Heart right ventricle (tissue), 16 donors: ENCODE measurements around the gene STAU1. TPM values are rescaled to one million over a fixed set of nuclear protein-coding genes. Genes with fewer than 3 reads are reported as not detected.
"Not testable (repeated sequence)": the region's sequence is repeated elsewhere in the genome, so short reads cannot be mapped to it uniquely, and the experiment has no call there.

ENCODE experiments used
- ATAC-seq, 8 donors: fragments of 200-7000 bp; cut with Tn5 transposase; one replicate each; pipeline ENCODE4 v1.9.1; 2020; ENCODE audit warnings: mild to moderate bottlenecking in 8 of 8, moderate library complexity in 8 of 8, moderate number of reproducible peaks in 1 of 8
- DNase-seq, 2 donors: peaks; one replicate each; pipeline ENCODE4 v3.0.0-alpha.2; 2020
- H3K27ac ChIP-seq, 10 donors: fragments of 200-600 bp; sonication (generic) in 2 of 10; one replicate each; pipeline versions ENCODE4 v1.5.0 to v1.8.0; 2020 to 2022; ENCODE audit warnings: mild to moderate bottlenecking in 3 of 10
- H3K27me3 ChIP-seq, 7 donors: fragments of 200-600 bp; one replicate each; pipeline ENCODE4 v1.8.0; 2021 to 2022; ENCODE audit warnings: mild to moderate bottlenecking in 2 of 7
- H3K36me3 ChIP-seq, 9 donors: fragments of 200-600 bp; sonication (generic) in 1 of 9; one replicate each; pipeline versions ENCODE4 v1.5.0 to v1.8.0; 2020 to 2022; ENCODE audit warnings: mild to moderate bottlenecking in 2 of 9
- H3K4me1 ChIP-seq, 9 donors: fragments of 200-600 bp; sonication (generic) in 1 of 9; one replicate each; pipeline versions ENCODE4 v1.5.0 to v1.8.0; 2020 to 2022; ENCODE audit warnings: mild to moderate bottlenecking in 4 of 9
- H3K4me3 ChIP-seq, 10 donors: fragments of 200-600 bp; sonication (generic) in 2 of 10; one replicate each; pipeline versions ENCODE4 v1.5.0 to v1.8.0; 2020 to 2022; ENCODE audit warnings: mild to moderate bottlenecking in 7 of 10, moderate library complexity in 2 of 10
- H3K9me3 ChIP-seq, 11 donors: fragments of 200-600 bp in 10 of 11; sonication (generic) in 2 of 11; one replicate each; pipeline versions ENCODE4 v1.5.0 to v1.8.0; 2013 to 2022; ENCODE audit warnings: mild to moderate bottlenecking in 2 of 11, control low read depth in 1 of 11, moderate library complexity in 1 of 11
- WGBS, 2 donors: extraction: QIAGEN DNeasy Blood & Tissue Kit; methylation state at CpG; one replicate each; pipeline ENCODE4 v1.1.7; 2013; ENCODE audit warnings: inconsistent platforms in 1 of 2; 5-methylcytosine and 5-hydroxymethylcytosine counted together
- intact Hi-C, 10 donors: fragments of 100-400 bp; cut with DNase I; formaldehyde crosslinking; loops; one replicate each; pipeline versions ENCODE4 v1.11.1 to v1.14.2; 2022
- polyA plus RNA-seq, 2 donors: library from polyadenylated mRNA; stranded (reverse); fragments of 200-250 nt; gene quantifications; one replicate each; pipeline ENCODE4 v1.2.3, GENCODE V29; 2013
- total RNA-seq, 10 donors: library from RNA; stranded (reverse); fragmentation: NEBNext Ultra II Directional in 3 of 10; extraction: Animal tissue kit (Norgen Biotek cat#: 25700) in 3 of 10; gene quantifications; one replicate each; pipeline versions ENCODE4 v1.2.1 to v1.2.4, GENCODE V29; 2021 to 2023
- TF ChIP-seq, protein P1 (sequence below), 9 donors: fragments of 200-600 bp; sonication (generic) in 2 of 9; IDR thresholded peaks; one replicate each; pipeline versions ENCODE4 v1.5.0 to v1.8.0; 2021 to 2022; ENCODE audit warnings: antibody characterized with exemption in 9 of 9, mild to moderate bottlenecking in 5 of 9, moderate library complexity in 1 of 9
- donor health status: Arrhythmogenic right ventricular cardiomyopathy.
- donor health status: ischemic (EF 13 %, LVEDD 7.1; RV severe dilation, severe dysfunction).
- donor health status: healthy with polysubstance abuse.
- donor health status: DM: no; HTN: yes; CAD: no.
- donor health status: DM: no; HTN: no; CAD: no.
- donor health status: ischemic (EF 25% LVEDD 6.9; RV normal size, moderate dysfunction).
- donor health status: ischemic (EF 25% LVEDD 5.7; RV mildly dilated, moderate dysfunction).
- donor health status: healthy.
- donor health status: DM: yes; HTN: yes; CAD: no.
- donor health status: Ischemic cardiomyopathy.
- donor health status: ischemic (EF 35%, LVEDD 5.7; RV mildly dilated, moderate dysfunction).
- donor health status: nonischemic (EF 11% LVEDD 7.7; RV severe dilation, severe dysfunction).
- donor health status: DM: yes; HTN: yes; CAD: no.
- donor health status: PGD.
- donor health status: ischemic (EF 29% LVEDD 5.4; RV normal size, mild dysfunction).
- donor health status: nonischemic (EF 23%, LVEDD 6.1; RV moderate dilation, normal function).

STAU1 gene
- total and polyA plus RNA-seq, 12 donors: 18.0 to 94.3 (median 66.5) TPM

DNA sequence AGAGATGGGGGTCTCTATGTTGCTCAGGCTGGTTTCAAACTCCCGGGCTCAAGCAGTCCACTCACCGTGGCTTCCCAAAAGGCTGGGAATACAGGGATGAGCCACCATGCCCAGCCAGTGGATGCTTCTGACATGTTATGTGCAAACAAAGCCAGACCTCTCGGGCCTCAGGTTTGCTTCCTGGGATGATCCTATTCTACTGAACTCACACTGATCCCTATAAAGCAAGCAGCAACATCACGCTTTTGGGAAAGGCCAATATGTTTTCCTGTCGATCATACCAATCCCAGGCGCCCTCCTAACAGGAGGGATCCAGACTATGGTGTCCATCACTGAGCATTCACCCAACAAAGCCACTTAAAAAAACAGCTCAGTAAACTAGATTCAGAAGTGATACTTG is 81.8 kb downstream of the STAU1 start:
- ATAC-seq (no peak), DNase-seq (no peak)
- peaks cover 0 to 77% (median 18%) of the 10 kb centered on the region in 9 donors for H3K36me3 ChIP-seq
- TF ChIP-seq, protein P1, sequence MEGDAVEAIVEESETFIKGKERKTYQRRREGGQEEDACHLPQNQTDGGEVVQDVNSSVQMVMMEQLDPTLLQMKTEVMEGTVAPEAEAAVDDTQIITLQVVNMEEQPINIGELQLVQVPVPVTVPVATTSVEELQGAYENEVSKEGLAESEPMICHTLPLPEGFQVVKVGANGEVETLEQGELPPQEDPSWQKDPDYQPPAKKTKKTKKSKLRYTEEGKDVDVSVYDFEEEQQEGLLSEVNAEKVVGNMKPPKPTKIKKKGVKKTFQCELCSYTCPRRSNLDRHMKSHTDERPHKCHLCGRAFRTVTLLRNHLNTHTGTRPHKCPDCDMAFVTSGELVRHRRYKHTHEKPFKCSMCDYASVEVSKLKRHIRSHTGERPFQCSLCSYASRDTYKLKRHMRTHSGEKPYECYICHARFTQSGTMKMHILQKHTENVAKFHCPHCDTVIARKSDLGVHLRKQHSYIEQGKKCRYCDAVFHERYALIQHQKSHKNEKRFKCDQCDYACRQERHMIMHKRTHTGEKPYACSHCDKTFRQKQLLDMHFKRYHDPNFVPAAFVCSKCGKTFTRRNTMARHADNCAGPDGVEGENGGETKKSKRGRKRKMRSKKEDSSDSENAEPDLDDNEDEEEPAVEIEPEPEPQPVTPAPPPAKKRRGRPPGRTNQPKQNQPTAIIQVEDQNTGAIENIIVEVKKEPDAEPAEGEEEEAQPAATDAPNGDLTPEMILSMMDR (IDR thresholded peaks at IDR 0.05): no peak
- no peaks in the 10 kb centered on the region for H3K9me3 ChIP-seq
- H3K27me3 ChIP-seq: no peaks in the 10 kb centered on the region
- intact Hi-C loops: no loop called here
- H3K4me1 ChIP-seq: no peaks in the 10 kb centered on the region
- WGBS, 2 donors: 97 to 98% methylated on average over 6 of the region's 6 CpGs
- no peak overlapping the region for H3K27ac ChIP-seq
- H3K4me3 ChIP-seq: no peak overlapping the region

DNA sequence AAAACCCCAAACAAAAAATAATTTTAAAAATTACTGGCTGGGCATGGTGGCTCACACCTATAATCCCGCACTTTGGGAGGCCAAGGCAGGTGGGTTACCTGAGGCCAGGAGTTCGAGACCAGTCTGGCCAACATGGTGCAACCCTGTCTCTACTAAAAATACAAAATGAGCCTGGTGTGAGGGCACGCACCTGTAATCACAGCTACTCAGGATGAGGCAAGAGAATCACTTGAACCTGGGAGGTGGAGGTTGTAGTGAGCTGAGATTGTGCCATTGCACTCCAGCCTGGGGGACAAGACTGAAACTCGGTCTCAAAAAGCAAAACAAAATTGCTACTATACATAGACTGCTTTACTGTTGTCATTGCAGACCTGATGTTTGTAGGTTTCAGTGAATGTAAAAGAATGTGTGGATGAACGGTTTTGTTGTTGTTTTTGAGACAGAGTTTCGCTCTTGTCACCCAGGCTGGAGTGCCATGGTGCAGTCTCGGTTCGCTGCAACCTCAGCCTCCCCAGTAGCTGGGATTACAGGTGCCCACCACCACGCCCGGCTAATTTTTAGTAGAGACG is 83.1 kb downstream of the STAU1 start:
- H3K27me3 ChIP-seq, DNase-seq, H3K9me3 ChIP-seq, H3K27ac ChIP-seq, H3K4me3 ChIP-seq, ATAC-seq, intact Hi-C loops: not testable (repeated sequence)
- WGBS, 2 donors: 93 to 98% methylated on average over 11 of the region's 11 CpGs
- Histone ChIP-seq H3K4me1 (peaks cover 0 to 12% (median 0%) of the 10 kb centered on the region in 9 donors), H3K36me3 (peaks cover 0 to 77% (median 18%) of the 10 kb centered on the region in 9 donors)

DNA sequence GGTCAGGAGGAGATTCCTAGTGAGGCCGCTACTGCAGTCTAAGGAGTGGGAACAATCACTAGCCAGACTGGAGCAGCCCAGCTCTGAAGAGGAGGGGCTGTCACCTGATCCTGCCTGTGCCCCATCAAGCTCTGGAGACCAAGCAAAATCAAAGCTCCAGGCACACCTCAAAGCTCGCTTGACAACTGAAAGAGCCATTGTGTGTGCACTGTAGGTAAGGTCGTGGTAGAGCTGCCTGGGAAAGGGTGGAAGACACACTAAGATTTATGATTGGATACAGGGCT is 83.8 kb downstream of the STAU1 start:
- H3K27me3 ChIP-seq: no peaks in the 10 kb centered on the region
- TF ChIP-seq, protein P1 (IDR thresholded peaks at IDR 0.05): no peak
- H3K9me3 ChIP-seq: no peaks in the 10 kb centered on the region
- peaks cover 0 to 13% (median 0%) of the 10 kb centered on the region in 9 donors for H3K4me1 ChIP-seq
- ATAC-seq (peak in 2 of 8 donors; percentile 29 to 38), DNase-seq (no peak)
- intact Hi-C loops: no loop called here
- peaks cover 0 to 77% (median 18%) of the 10 kb centered on the region in 9 donors for H3K36me3 ChIP-seq
- WGBS, 2 donors: 83 to 86% methylated on average over 3 of the region's 3 CpGs
- no peak overlapping the region for H3K27ac ChIP-seq
- H3K4me3 ChIP-seq: no peak overlapping the region

DNA sequence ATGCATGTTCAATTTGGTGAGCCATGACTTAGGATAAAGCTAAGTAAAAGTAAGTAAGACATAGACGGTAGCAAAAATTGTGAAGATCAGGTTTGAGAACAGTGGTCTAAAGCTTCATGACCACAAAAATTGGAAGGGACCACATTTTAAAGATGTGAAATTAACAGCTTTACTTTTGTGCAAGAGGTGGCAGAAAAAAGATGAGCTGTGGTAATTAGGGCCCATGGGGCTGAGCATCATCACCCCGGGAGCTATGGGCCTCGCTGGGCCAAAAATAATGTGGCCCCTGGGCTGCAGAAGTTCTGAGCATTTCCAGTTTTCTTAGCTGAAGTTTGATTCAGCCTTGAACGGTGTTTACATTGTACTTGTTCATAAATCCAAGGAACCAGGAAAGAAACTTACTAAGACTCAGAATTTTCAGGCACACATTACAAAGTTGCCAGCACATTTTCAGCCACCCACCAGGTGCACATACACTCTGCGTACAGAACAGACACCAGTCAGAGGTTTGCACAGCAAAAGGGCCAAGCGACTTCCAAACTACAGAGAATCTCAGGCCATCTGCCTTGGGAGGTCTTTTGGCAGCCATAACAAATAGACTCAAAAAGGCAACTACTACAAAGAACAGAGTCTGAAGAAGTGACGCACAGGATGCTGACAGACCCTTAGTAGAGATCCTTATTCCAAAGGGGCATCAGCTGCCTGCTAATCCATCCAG is 84.3 kb downstream of the STAU1 start:
- peaks cover 0 to 80% (median 22%) of the 10 kb centered on the region in 9 donors for H3K36me3 ChIP-seq
- no peaks in the 10 kb centered on the region for H3K9me3 ChIP-seq
- intact Hi-C loops: no loop called here
- H3K4me3 ChIP-seq: no peak overlapping the region
- peaks cover 0 to 13% (median 0%) of the 10 kb centered on the region in 9 donors for H3K4me1 ChIP-seq
- DNase-seq (no peak), ATAC-seq (no peak)
- no peak overlapping the region for H3K27ac ChIP-seq
- WGBS, 2 donors: 94 to 95% methylated on average over 7 of the region's 7 CpGs
- H3K27me3 ChIP-seq: no peaks in the 10 kb centered on the region
- TF ChIP-seq, protein P1 (IDR thresholded peaks at IDR 0.05): no peak

DNA sequence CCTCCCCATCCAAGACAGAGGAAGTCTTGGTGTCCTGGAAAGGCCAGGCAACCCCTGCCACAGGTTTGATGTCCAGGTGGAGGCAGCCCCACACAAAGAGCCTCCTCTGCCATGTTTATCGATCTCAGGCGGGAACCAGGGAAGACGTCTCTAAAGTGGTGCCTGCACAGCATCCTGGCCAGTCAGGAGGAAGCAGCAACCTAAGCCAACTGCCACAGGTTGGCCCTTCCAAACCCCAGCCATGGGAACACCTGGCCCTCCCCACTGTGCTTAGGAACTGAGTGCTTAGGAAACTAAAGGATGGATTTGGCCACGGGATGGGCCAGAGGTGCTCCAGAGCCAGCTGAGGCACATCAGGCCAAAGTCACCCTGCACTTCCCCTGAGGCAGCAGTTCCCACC is 85.1 kb downstream of the STAU1 start:
- Histone ChIP-seq H3K4me3 (no peak overlapping the region), H3K27ac (no peak overlapping the region), H3K27me3 (no peaks in the 10 kb centered on the region), H3K36me3 (peaks cover 0 to 86% (median 22%) of the 10 kb centered on the region in 9 donors), H3K9me3 (no peaks in the 10 kb centered on the region), H3K4me1 (peaks cover 0 to 13% (median 0%) of the 10 kb centered on the region in 9 donors)
- 93 to 96% methylated on average over 4 of the region's 4 CpGs for WGBS, 2 donors
- no peak for DNase-seq
- intact Hi-C loops: no loop called here
- ATAC-seq: peak in 1 of 8 donors; percentile 10
- TF ChIP-seq, protein P1 (IDR thresholded peaks at IDR 0.05): no peak
